GM21786 (cell line): ENCODE measurements around the gene KLB.
A peak's percentile ranks its signal among the peaks of the same experiment; 100 is the strongest.

ENCODE experiments used
- ATAC-seq: cut with Tn5 transposase; IDR thresholded peaks from one replicate; pipeline ENCODE4 v1.9.1; 2021; ENCODE audit not compliant: unreplicated experiment

KLB gene

GRCh38 chr4:39458505-39459300 is 52.0 kb downstream of the KLB start, which contains the start of the genes LIAS and RPL9:
TSS of gene LIAS (plus strand) at chr4:39459056. CDS start at chr4:39459118, 62 bp downstream.
TSS of gene RPL9 (minus strand) at chr4:39458922. CDS start at chr4:39458439, 483 bp downstream.
- peak; percentile 85 for ATAC-seq

GRCh38 chr4:39464886-39465501 is 58.3 kb downstream of the KLB start:
- no peak for ATAC-seq

GRCh38 chr4:39466747-39467146 is 60.0 kb downstream of the KLB start:
- ATAC-seq, result no peak

GRCh38 chr4:39467464-39467863 is 60.7 kb downstream of the KLB start:
- no peak for ATAC-seq

GRCh38 chr4:39469429-39470077 is 62.8 kb downstream of the KLB start:
- ATAC-seq, result peak; percentile 90

- no peak for ATAC-seq
Measured at GRCh38 chr4:39470402-39470801, 63.7 kb downstream of the KLB start.

- ATAC-seq, result no peak
Measured at GRCh38 chr4:39472396-39472795, 65.7 kb downstream of the KLB start.

- no peak for ATAC-seq
Measured at GRCh38 chr4:39476187-39476895, 69.6 kb downstream of the KLB start.

- no peak for ATAC-seq
Measured at GRCh38 chr4:39480251-39480650, 73.5 kb downstream of the KLB start.

GRCh38 chr4:39480902-39481695 is 74.4 kb downstream of the KLB start:
- ATAC-seq, result no peak

GRCh38 chr4:39484582-39485272 is 78.0 kb downstream of the KLB start:
- ATAC-seq, result no peak

GRCh38 chr4:39486221-39486804 is 79.6 kb downstream of the KLB start:
- no peak for ATAC-seq

- ATAC-seq, result no peak
Measured at GRCh38 chr4:39490322-39490721, 83.6 kb downstream of the KLB start.

GRCh38 chr4:39494354-39494753 is 87.6 kb downstream of the KLB start:
- no peak for ATAC-seq

GRCh38 chr4:39495446-39496213 is 88.9 kb downstream of the KLB start:
- ATAC-seq, result no peak

- ATAC-seq, result no peak
Measured at GRCh38 chr4:39497909-39498726, 91.4 kb downstream of the KLB start.

- no peak for ATAC-seq
Measured at GRCh38 chr4:39498727-39499020, 91.9 kb downstream of the KLB start.
